ENCODE measurements around the gene TECR. TPM values are rescaled to one million over a fixed set of nuclear protein-coding genes. Genes with fewer than 3 reads are reported as not detected.
A peak's percentile ranks its signal among the peaks of the same experiment; 100 is the strongest.

Gene TECR
- total and polyA plus RNA-seq, 9 of the 15 experiments (the other 6 are each of a cell fraction or from before 2014, with no cell fraction given), result 29.3 to 211 (median 81.4) TPM

DNA sequence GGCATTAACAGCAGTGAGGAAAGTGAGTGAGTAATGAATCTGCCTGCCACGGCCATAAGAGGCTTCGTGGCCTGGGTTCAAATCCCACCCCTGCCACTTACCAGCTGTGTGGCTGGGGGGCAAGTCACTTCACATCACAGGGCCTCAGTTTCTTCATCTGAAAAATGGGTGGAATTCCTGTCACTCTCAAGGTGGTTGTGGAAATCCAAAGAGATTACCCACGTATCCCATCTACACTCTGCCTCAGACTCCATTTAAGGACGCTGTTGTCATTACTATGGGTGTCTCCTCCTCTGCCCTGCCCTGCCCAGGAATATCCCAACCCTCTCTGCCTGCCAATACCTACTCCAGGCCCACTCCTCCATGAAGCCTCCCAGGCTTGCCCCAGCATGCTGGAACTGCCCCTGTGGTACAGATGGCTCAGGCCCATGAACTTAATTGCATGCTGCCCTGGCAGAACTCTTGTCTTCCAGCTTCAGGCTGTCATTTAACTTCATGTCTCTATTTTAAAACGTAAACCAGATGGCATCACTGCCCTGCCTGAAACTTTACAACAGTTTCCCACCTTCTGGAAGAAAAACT lies 36.5 kb upstream of the TECR start:
- in situ Hi-C loops (cut with MboI), result no loop called here
- BruUV-seq (replicated peaks), result no TSS peak
- no peak for ATAC-seq
- TF ChIP-seq ADNP (tag; IDR thresholded peaks at IDR 0.05), result peak; percentile 50; the same call in 1 of the 2 replicates
- peak; percentile 53; the same call in 1 of the 2 replicates for TF ChIP-seq SMARCA5 (IDR thresholded peaks at IDR 0.05)
- TF ChIP-seq, protein P1, sequence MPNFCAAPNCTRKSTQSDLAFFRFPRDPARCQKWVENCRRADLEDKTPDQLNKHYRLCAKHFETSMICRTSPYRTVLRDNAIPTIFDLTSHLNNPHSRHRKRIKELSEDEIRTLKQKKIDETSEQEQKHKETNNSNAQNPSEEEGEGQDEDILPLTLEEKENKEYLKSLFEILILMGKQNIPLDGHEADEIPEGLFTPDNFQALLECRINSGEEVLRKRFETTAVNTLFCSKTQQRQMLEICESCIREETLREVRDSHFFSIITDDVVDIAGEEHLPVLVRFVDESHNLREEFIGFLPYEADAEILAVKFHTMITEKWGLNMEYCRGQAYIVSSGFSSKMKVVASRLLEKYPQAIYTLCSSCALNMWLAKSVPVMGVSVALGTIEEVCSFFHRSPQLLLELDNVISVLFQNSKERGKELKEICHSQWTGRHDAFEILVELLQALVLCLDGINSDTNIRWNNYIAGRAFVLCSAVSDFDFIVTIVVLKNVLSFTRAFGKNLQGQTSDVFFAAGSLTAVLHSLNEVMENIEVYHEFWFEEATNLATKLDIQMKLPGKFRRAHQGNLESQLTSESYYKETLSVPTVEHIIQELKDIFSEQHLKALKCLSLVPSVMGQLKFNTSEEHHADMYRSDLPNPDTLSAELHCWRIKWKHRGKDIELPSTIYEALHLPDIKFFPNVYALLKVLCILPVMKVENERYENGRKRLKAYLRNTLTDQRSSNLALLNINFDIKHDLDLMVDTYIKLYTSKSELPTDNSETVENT (CRISPR knock-in tag; IDR thresholded peaks at IDR 0.05), result no peak
- peak; percentile 86 for TF ChIP-seq RBM25 (IDR thresholded peaks at IDR 0.05; ENCODE audit: low read depth, low read length, severe bottlenecking)
- no peak for TF ChIP-seq NCOA2 (IDR thresholded peaks at IDR 0.05; ENCODE audit: partially characterized antibody in 2 of 2)
- peak; percentile 87 for TF ChIP-seq ZFP36 (IDR thresholded peaks at IDR 0.05; ENCODE audit: low read depth, low read length, partially characterized antibody)
- peak; percentile 35; the same call in 1 of the 2 replicates for TF ChIP-seq CBX1 (IDR thresholded peaks at IDR 0.05; ENCODE audit: low read depth)
- TF ChIP-seq ZNF324 (CRISPR knock-in tag; IDR thresholded peaks at IDR 0.05), result no peak
- peak; percentile 46 to 60; a peak in 2 of 4 replicates for TF ChIP-seq KDM1A (IDR thresholded peaks at IDR 0.05)
- peak in 1 of 2 experiments; percentile 28; a peak in 1 of 4 replicates for TF ChIP-seq RCOR1 (IDR thresholded peaks at IDR 0.05; ENCODE audit: borderline replicate concordance in 1 of 2, low read depth in 2 of 2, low read length in 2 of 2)
- TF ChIP-seq LEF1 (IDR thresholded peaks at IDR 0.05), result no peak
- peak; percentile 83 for TF ChIP-seq BCOR (IDR thresholded peaks at IDR 0.05)
- Histone ChIP-seq H3K36me3 (ENCODE audit: control insufficient read depth, insufficient read depth, low read length) (peaks cover 16% of the 10 kb centered on the region; the same call in 1 of the 3 replicates), H3K9me1 (ENCODE audit: control insufficient read depth, insufficient read depth, low read length) (no peaks in the 10 kb centered on the region), H3K27me3 (ENCODE audit: control insufficient read depth in 2 of 2, insufficient read depth in 2 of 2, low read length in 2 of 2) (no peaks in the 10 kb centered on the region), H3K9me3 (replicated peaks; ENCODE audit: control insufficient read depth, insufficient read depth, low read depth, low read length) (no peaks in the 10 kb centered on the region), H3K4me3 (no peak overlapping the region), H3K79me2 (ENCODE audit: control insufficient read depth, insufficient read depth, low read length) (peaks cover 5% of the 10 kb centered on the region; the same call in 2 of the 3 replicates), H3K4me2 (ENCODE audit: insufficient read depth, low read length) (no peak overlapping the region), H3K4me1 (replicated peaks in 1 of 2; ENCODE audit: control insufficient read depth in 2 of 2, insufficient read depth in 2 of 2, low read length in 2 of 2) (peaks cover 16 to 29% of the 10 kb centered on the region in 2 experiments; a peak in 4 of 5 replicates), H4K20me1 (replicated peaks; ENCODE audit: control insufficient read depth, insufficient read depth, low read length) (no peaks in the 10 kb centered on the region), H2AFZ (ENCODE audit: low read depth, low read length) (no peak overlapping the region), H3K27ac (ENCODE audit: extremely low read depth, low read depth, low read length) (no peak overlapping the region), H3K9ac (ENCODE audit: insufficient read depth in 1 of 2, low read depth in 2 of 2, low read length in 2 of 2) (no peak overlapping the region)
- no peak for FAIRE-seq
- DNase-seq (ENCODE audit: extremely low read depth in 1 of 4, low spot score in 3 of 4), result no peak
- WGBS (ENCODE audit: insufficient coverage, low coverage, missing lambda C conversion rate), result 79% methylated on average over 5 of the region's 5 CpGs
- intact Hi-C loops (cut with micrococcal nuclease), result no loop called here
- ChIA-PET CTCF (ENCODE audit: low intra/inter-chr PET ratio) (no interaction called here), POLR2A (interaction anchor here (0.7 to 0.9 kb wide), 2 partner anchors 10 to 17 kb away, joined by 3 read pairs; no protein-coding TSS in a partner anchor)
